HEK293 (cell line): ENCODE data around the gene EML4.

Experiments used
- CTCF ChIA-PET: fragments of 350-600 bp; formaldehyde crosslinking; extraction: SDS; loops from one replicate; lab custom pipeline; 2021; ENCODE audit warnings: antibody characterized with exemption; lab: Yijun Ruan, JAX
- POLR2A ChIA-PET: fragments of 300-600 bp; formaldehyde crosslinking; extraction: SDS; loops from one replicate; lab custom pipeline; 2020; ENCODE audit warnings: antibody characterized with exemption, inconsistent platforms; lab: Yijun Ruan, JAX
- H3K27ac ChIP-seq: fragments of 200-500 bp; sonication (Bioruptor generic); 2 replicates; pipeline ENCODE4 v1.5.1; 2014; ENCODE audit warnings: low read depth, low read length, control low read depth, inconsistent platforms; ENCODE audit errors: extremely low read depth
- H3K36me3 ChIP-seq, 2 experiments: fragments of 200-500 bp in 1 of 2; sonication (Bioruptor generic) in 1 of 2; 1 replicate in 1 of 2; 2 replicates in 1 of 2; pipeline ENCODE4 v1.5.1; 2014 to 2017; ENCODE audit warnings: inconsistent platforms in 2 of 2, low read length in 2 of 2; ENCODE audit not compliant: control insufficient read depth in 2 of 2, insufficient read depth in 1 of 2
- H3K4me1 ChIP-seq: fragments of 200-500 bp; sonication (Bioruptor generic); 2 replicates; pipeline ENCODE4 v1.5.1; 2014; ENCODE audit warnings: mild to moderate bottlenecking, low read length, inconsistent platforms; ENCODE audit not compliant: control insufficient read depth, insufficient read depth
- H3K4me3 ChIP-seq: 2 replicates; pipeline ENCODE4 v1.5.1; 2011; ENCODE audit warnings: low read depth, mild to moderate bottlenecking, control low read depth, low read length, moderate library complexity
- H3K9me3 ChIP-seq: fragments of 200-500 bp; sonication (Bioruptor generic); 2 replicates; pipeline ENCODE4 v1.5.1; 2014; ENCODE audit warnings: low read depth, low read length, inconsistent platforms; ENCODE audit not compliant: control insufficient read depth, insufficient read depth
- ATF2 ChIP-seq: fragments of 450-650 bp; formaldehyde crosslinking; IDR thresholded peaks from 2 replicates; pipeline ENCODE4 v1.5.1; 2016; ENCODE audit warnings: missing biosample characterization, missing genetic modification characterization, low read depth
- KLF1 ChIP-seq: fragments of 450-650 bp; formaldehyde crosslinking; IDR thresholded peaks from 2 replicates; pipeline ENCODE4 v1.5.1; 2016; ENCODE audit warnings: missing biosample characterization, missing genetic modification characterization
- MYNN ChIP-seq: fragments of 450-650 bp; formaldehyde crosslinking; IDR thresholded peaks from 2 replicates; pipeline ENCODE4 v1.5.1; 2016; ENCODE audit warnings: missing biosample characterization, missing genetic modification characterization, borderline replicate concordance
- OSR2 ChIP-seq: fragments of 450-650 bp; formaldehyde crosslinking; IDR thresholded peaks from 2 replicates; pipeline ENCODE4 v1.5.1; 2016; ENCODE audit warnings: missing biosample characterization, missing genetic modification characterization
- SCRT2 ChIP-seq: fragments of 450-650 bp; formaldehyde crosslinking; IDR thresholded peaks from 2 replicates; pipeline ENCODE4 v1.5.1; 2016; ENCODE audit warnings: missing biosample characterization, missing genetic modification characterization
- SP2 ChIP-seq: fragments of 450-650 bp; formaldehyde crosslinking; IDR thresholded peaks from 2 replicates; pipeline ENCODE4 v1.5.1; 2016; ENCODE audit warnings: missing biosample characterization, missing genetic modification characterization
- SP3 ChIP-seq: fragments of 450-650 bp; formaldehyde crosslinking; IDR thresholded peaks from 2 replicates; pipeline ENCODE4 v1.5.1; 2016; ENCODE audit warnings: missing biosample characterization, missing genetic modification characterization
- YY2 ChIP-seq: fragments of 450-650 bp; formaldehyde crosslinking; IDR thresholded peaks from 2 replicates; pipeline ENCODE4 v1.5.1; 2016; ENCODE audit warnings: missing biosample characterization, missing genetic modification characterization
- ZBTB1 ChIP-seq: fragments of 450-650 bp; formaldehyde crosslinking; IDR thresholded peaks from 2 replicates; pipeline ENCODE4 v1.5.1; 2016; ENCODE audit warnings: missing biosample characterization, missing genetic modification characterization
- ZBTB21 ChIP-seq: fragments of 450-650 bp; formaldehyde crosslinking; IDR thresholded peaks from 2 replicates; pipeline ENCODE4 v1.5.1; 2017; ENCODE audit warnings: missing biosample characterization, missing genetic modification characterization
- ZEB2 ChIP-seq: fragments of 450-650 bp; formaldehyde crosslinking; IDR thresholded peaks from 2 replicates; pipeline ENCODE4 v1.5.1; 2016; ENCODE audit warnings: missing biosample characterization, missing genetic modification characterization
- ZNF18 ChIP-seq: fragments of 450-650 bp; formaldehyde crosslinking; IDR thresholded peaks from 2 replicates; pipeline ENCODE4 v1.5.1; 2016; ENCODE audit warnings: missing biosample characterization, missing genetic modification characterization
- ZNF335 ChIP-seq: fragments of 450-650 bp; formaldehyde crosslinking; conservative IDR thresholded peaks from 2 replicates; pipeline ENCODE4 v1.5.1; 2016; ENCODE audit warnings: missing biosample characterization, missing genetic modification characterization
- ZNF366 ChIP-seq: fragments of 450-650 bp; formaldehyde crosslinking; conservative IDR thresholded peaks from 2 replicates; pipeline ENCODE4 v1.5.1; 2016; ENCODE audit warnings: missing biosample characterization, missing genetic modification characterization
- ZNF394 ChIP-seq: fragments of 450-650 bp; formaldehyde crosslinking; IDR thresholded peaks from 2 replicates; pipeline ENCODE4 v1.5.1; 2016; ENCODE audit warnings: missing biosample characterization, missing genetic modification characterization, mild to moderate bottlenecking, moderate library complexity, borderline replicate concordance
- ZNF426 ChIP-seq: fragments of 450-650 bp; formaldehyde crosslinking; IDR thresholded peaks from 2 replicates; pipeline ENCODE4 v1.5.1; 2017; ENCODE audit warnings: missing biosample characterization, missing genetic modification characterization, mild to moderate bottlenecking, inconsistent platforms, moderate library complexity
- ZNF501 ChIP-seq: fragments of 450-650 bp; formaldehyde crosslinking; IDR thresholded peaks from 2 replicates; pipeline ENCODE4 v1.5.1; 2016; ENCODE audit warnings: missing biosample characterization, missing genetic modification characterization
- ZNF596 ChIP-seq: fragments of 450-650 bp; IDR thresholded peaks from 2 replicates; pipeline ENCODE4 v1.5.0; 2018; ENCODE audit warnings: missing biosample characterization, mild to moderate bottlenecking, missing genetic modification characterization, moderate library complexity
- ZNF664 ChIP-seq: fragments of 450-650 bp; formaldehyde crosslinking; IDR thresholded peaks from 2 replicates; pipeline ENCODE4 v1.5.1; 2016; ENCODE audit warnings: missing biosample characterization, missing genetic modification characterization
- ZNF843 ChIP-seq: fragments of 450-650 bp; formaldehyde crosslinking; IDR thresholded peaks from 2 replicates; pipeline ENCODE4 v1.5.1; 2016; ENCODE audit warnings: missing biosample characterization, missing genetic modification characterization
- ZSCAN30 ChIP-seq: fragments of 450-650 bp; IDR thresholded peaks from 2 replicates; pipeline ENCODE4 v1.5.1; 2018; ENCODE audit warnings: missing biosample characterization, mild to moderate bottlenecking, missing genetic modification characterization, moderate library complexity
- TF ChIP-seq, protein P1 (sequence below): fragments of 450-650 bp; formaldehyde crosslinking; IDR thresholded peaks from 2 replicates; pipeline ENCODE4 v1.5.1; 2016; ENCODE audit warnings: missing biosample characterization, missing genetic modification characterization
- TF ChIP-seq, protein P2 (sequence below): fragments of 450-650 bp; formaldehyde crosslinking; IDR thresholded peaks from 2 replicates; pipeline ENCODE4 v1.5.1; 2016; ENCODE audit warnings: missing biosample characterization, missing genetic modification characterization

EML4 gene

GRCh38 chr2:42132191-42132965, 36.8 kb upstream of the EML4 start:
- POLR2A ChIA-PET, result interaction anchor here (0.8 to 2.0 kb wide), 8 partner anchors 9 to 41 kb away, joined by 3 to 42 read pairs (median 4); partner anchors contain the start of gene EML4
- Histone ChIP-seq H3K9me3 (no peaks in the 10 kb centered on the region), H3K36me3 (no peaks in the 10 kb centered on the region), H3K4me1 (peaks cover 41% of the 10 kb centered on the region), H3K4me3 (no peak overlapping the region; the same call in 1 of the 2 replicates), H3K27ac (peak overlapping the region; percentile 82)
- CTCF ChIA-PET, result interaction anchor here (0.7 to 1.8 kb wide), 5 partner anchors 35 to 282 kb away, joined by 4 to 5 read pairs (median 4); no protein-coding TSS in a partner anchor
- TF ChIP-seq YY2 (tag by site-specific recombination), result no peak
- 0 out of 2 replicates have a peak, but pooled peaks have one; percentile 31 for TF ChIP-seq ATF2 (tag by site-specific recombination)
- TF ChIP-seq ZNF18 (tag by site-specific recombination), result no peak
- peak; percentile 60 for TF ChIP-seq ZBTB21 (tag by site-specific recombination)

GRCh38 chr2:42132966-42133641, 36.0 kb upstream of the EML4 start:
- ChIA-PET POLR2A (interaction anchor here (0.6 to 2.0 kb wide), 10 partner anchors 9 to 42 kb away, joined by 3 to 42 read pairs (median 4); partner anchors contain the start of gene EML4), CTCF (interaction anchor here (0.7 to 1.8 kb wide), 5 partner anchors 35 to 283 kb away, joined by 4 to 5 read pairs (median 4); no protein-coding TSS in a partner anchor)
- Histone ChIP-seq H3K9me3 (no peaks in the 10 kb centered on the region), H3K36me3 (no peaks in the 10 kb centered on the region), H3K27ac (peak overlapping the region; percentile 82), H3K4me1 (peaks cover 42% of the 10 kb centered on the region), H3K4me3 (peak overlapping the region; percentile 23)
- TF ChIP-seq SCRT2 (tag by site-specific recombination), result no peak
- TF ChIP-seq ZBTB1, result 0 out of 2 replicates have a peak, but pooled peaks have one; percentile 60
- TF ChIP-seq SP2 (tag by site-specific recombination), result peak; percentile 73
- TF ChIP-seq, protein P1, sequence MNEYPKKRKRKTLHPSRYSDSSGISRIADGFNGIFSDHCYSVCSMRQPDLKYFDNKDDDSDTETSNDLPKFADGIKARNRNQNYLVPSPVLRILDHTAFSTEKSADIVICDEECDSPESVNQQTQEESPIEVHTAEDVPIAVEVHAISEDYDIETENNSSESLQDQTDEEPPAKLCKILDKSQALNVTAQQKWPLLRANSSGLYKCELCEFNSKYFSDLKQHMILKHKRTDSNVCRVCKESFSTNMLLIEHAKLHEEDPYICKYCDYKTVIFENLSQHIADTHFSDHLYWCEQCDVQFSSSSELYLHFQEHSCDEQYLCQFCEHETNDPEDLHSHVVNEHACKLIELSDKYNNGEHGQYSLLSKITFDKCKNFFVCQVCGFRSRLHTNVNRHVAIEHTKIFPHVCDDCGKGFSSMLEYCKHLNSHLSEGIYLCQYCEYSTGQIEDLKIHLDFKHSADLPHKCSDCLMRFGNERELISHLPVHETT (tag by site-specific recombination), result 0 out of 2 replicates have a peak, but pooled peaks have one; percentile 36
- peak; percentile 56; the same call in 1 of the 2 replicates for TF ChIP-seq KLF1 (tag by site-specific recombination)
- peak; percentile 45 for TF ChIP-seq SP3 (tag by site-specific recombination)
- peak; percentile 72 for TF ChIP-seq ZSCAN30 (tag by site-specific recombination)
- 0 out of 2 replicates have a peak, but pooled peaks have one; percentile 25 for TF ChIP-seq MYNN (tag by site-specific recombination)
- TF ChIP-seq ZNF664 (tag by site-specific recombination), result no peak
- TF ChIP-seq ZNF335 (tag by site-specific recombination), result peak; percentile 37; the same call in 1 of the 2 replicates
- TF ChIP-seq ZNF426 (tag by site-specific recombination), result no peak
- peak; percentile 66 for TF ChIP-seq ZNF501
- TF ChIP-seq ZEB2 (tag by site-specific recombination), result peak; percentile 98
- TF ChIP-seq ZNF366 (tag by site-specific recombination), result peak; percentile 79
- TF ChIP-seq ZNF843, result peak; percentile 91
- TF ChIP-seq ZNF18 (tag by site-specific recombination), result peak; percentile 72; the same call in 1 of the 2 replicates
- TF ChIP-seq OSR2 (tag by site-specific recombination), result peak; percentile 99
- peak; percentile 63 for TF ChIP-seq ZNF394 (tag by site-specific recombination)
- TF ChIP-seq, protein P2, sequence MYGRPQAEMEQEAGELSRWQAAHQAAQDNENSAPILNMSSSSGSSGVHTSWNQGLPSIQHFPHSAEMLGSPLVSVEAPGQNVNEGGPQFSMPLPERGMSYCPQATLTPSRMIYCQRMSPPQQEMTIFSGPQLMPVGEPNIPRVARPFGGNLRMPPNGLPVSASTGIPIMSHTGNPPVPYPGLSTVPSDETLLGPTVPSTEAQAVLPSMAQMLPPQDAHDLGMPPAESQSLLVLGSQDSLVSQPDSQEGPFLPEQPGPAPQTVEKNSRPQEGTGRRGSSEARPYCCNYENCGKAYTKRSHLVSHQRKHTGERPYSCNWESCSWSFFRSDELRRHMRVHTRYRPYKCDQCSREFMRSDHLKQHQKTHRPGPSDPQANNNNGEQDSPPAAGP (tag by site-specific recombination), result peak; percentile 92
- TF ChIP-seq ZNF596 (tag by site-specific recombination), result no peak
